Ramos (cell line): ENCODE measurements around the gene CD74.

Experiments used
- in situ Hi-C: fragments of 300-500 bp; cut with MboI; formaldehyde crosslinking; loops from one replicate; pipeline ENCODE4 v1.14.3; 2022; ENCODE audit warnings: low sequenced_read_pairs; ENCODE audit not compliant: unreplicated experiment

Gene CD74

DNA sequence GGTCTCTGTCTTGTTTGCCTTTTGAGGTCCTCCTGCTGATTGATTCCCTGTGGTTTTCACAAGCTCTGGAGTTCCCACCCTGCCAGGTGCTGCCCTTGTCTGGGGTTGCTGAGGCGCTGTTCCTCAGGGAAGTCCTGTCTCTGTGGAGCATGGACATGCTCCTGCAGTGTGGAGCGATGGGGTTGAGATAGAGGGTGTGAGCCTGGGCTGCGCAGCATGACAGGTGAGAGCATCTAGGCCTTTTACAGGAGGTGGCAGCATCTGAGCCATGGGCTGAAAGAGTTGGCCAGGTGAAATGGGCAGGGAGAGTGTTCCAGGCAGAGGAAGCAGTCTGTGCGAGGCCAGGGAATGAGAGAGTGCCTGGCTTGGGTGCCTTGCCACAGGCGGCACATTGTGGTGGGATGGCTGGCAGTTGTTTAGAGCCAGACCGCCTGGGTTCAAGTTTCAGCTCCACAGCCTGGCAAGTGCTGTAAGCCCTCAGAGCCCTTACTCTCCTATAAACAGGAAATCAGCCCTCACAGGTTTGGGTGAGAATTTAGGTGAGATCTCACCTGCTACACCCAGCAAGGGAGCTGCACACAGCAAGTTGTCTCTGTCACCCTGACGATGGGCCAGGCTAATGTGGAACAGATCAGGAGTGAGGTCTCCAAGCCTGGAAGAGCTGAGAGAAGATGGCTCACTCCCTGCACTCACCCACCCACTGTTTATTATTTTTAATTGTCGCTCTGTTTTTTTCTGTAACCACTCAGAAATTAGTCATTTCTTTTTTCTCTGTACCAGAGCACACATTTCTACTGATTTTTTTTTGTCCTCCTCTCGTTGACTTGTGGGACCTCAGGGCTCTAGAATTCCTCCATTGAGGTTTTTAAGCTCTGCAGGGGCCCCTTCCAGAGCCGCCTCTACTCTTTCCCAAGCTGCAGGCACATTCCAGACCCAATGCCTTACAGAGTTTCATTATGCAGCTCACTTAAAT, 35.6 kb downstream of the CD74 start:
- in situ Hi-C loops, result no loop called here

DNA sequence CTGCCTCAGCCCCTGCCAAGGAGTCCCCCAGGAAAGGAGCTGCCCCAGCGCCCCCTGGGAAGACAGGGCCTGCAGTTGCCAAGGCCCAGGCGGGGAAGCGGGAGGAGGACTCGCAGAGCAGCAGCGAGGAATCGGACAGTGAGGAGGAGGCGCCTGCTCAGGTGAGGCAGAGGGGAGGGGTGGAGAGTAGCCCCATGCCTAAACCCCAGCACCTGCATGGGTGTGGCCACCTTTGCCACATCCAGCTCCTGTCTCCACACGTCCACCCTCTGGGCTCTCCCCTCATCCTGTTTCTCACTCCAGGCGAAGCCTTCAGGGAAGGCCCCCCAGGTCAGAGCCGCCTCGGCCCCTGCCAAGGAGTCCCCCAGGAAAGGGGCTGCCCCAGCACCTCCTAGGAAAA, 38.1 kb downstream of the CD74 start:
- in situ Hi-C loops, result no loop called here

DNA sequence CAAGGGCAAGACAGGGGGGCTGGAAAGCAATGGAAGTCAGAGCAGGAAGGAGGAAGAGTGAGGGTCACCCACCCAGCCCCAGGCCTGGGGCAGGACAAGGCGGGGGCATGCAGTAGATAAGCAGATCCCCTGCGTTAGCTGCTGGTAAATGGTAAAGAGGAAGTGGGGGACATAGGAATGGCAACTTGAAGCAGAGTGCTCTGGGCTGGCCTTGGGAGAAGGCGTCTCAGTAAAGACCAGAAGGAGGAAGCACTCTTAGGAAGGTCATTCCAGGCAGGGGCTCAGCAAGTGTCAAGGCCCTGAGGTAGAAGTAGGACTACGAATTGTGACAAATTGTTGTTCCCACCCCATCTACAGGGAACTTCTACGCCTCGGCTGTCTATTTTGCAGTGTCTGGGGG, 40.1 kb downstream of the CD74 start:
- in situ Hi-C loops, result no loop called here

DNA sequence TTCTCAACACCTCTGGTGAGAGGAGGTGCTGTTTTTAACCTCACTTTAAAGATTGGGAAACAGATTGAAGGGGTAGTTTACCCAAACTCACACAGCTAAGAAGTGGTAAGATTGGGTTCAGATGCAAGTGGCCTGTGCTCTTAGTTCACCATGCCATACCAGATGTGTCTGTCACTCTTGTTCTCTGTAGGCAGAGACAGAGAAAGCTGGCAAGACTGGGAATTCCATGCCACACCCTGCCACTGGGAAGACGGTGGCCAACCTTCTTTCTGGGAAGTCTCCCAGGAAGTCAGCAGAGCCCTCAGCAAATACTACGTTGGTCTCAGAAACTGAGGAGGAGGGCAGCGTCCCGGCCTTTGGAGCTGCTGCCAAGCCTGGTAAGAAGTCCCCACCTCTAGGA, 44.2 kb downstream of the CD74 start:
- in situ Hi-C loops, result no loop called here

DNA sequence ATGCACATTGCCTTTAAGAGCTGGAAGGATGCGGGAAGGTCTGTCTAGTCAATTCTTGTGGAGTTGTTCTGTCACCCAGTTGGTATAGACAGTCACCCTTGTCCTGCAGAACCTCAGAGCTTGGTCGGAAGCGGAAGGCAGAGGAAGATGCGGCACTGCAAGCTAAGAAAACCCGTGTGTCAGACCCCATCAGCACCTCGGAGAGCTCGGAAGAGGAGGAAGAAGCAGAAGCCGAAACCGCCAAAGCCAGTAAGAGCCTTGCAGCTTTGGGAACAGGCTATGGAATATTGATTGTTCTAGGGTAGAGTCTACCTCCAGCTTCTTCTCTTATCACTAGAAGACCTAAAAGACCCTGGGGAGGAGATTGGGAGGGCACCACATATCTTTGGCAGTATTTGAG, 48.7 kb downstream of the CD74 start:
- in situ Hi-C loops, result no loop called here

DNA sequence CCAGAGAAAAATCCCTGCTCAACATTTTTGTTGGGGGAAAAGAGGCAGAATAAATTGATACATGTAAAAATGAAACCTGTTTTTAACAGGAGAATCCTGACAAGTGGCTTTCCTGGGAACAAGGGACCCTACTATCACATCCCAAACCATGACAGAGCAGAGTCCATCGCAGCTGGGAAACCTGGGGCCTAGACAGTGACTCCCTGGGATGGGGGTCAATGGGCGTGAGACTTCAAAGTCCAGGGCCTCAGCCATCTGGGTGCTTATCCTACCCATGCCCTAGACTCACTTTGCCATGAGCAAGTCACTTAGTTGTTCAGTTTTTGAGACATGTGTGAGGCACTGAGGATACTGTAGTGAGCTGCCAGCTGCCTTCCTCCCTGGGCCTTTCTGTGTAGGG, 49.5 kb downstream of the CD74 start:
- in situ Hi-C loops, result no loop called here

DNA sequence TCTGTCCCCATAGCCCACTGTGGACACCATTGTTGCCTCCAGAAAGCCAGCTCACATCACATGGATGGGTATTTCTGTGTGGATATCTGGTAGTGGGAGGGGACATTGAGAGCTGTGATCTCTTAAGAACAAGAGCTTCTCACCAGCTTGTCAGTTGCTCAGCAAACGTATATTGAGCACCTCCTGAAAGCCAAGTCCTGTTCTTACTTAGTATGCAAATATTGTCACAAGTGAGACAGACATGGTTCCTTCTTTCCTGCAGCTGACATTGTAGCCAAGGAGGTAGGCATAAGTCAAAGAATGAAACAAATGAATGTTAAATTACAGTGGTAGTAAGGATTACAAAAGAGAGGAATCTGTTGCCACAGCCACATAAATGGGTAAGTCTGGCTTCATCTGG, 51.4 kb downstream of the CD74 start:
- in situ Hi-C loops, result no loop called here

DNA sequence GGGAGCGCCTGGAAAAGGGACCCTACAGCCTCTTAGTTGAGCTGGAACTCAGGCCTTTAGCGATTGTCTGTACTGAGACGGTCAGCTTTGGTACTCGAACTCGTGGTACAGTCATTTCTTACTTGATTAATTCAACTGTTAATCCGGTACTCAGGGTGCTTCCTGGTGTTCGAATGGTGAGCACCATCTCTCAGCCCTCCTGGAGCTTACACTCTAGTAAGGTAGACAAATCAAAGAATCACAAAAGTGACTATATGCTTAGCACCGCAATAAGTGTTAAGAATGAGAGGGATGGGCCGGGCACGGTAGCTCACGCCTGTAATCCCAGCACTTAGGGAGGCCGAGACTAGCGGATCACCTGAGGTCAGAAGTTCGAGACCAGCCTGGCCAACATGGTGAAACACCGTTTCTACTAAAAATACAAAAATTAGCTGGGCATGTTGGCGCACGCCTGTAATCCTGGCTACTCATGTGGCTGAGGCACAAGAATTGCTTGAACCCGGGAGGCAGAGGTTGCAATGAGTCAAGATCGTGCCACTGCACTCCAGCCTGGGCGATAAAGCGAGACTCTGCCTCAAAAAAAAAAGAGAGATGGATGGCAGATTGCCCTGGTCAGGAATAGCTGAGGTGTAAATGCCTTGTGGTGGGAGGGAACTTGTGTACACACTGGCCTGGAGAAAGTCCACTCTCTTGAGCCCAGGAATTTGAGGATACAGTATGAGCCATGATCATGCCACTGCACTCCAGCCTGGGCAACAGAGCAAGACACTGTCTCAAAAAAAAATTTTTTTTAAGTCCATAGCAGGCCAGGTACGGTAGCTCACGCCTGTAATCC, 54.2 kb downstream of the CD74 start:
- in situ Hi-C loops, result no loop called here

DNA sequence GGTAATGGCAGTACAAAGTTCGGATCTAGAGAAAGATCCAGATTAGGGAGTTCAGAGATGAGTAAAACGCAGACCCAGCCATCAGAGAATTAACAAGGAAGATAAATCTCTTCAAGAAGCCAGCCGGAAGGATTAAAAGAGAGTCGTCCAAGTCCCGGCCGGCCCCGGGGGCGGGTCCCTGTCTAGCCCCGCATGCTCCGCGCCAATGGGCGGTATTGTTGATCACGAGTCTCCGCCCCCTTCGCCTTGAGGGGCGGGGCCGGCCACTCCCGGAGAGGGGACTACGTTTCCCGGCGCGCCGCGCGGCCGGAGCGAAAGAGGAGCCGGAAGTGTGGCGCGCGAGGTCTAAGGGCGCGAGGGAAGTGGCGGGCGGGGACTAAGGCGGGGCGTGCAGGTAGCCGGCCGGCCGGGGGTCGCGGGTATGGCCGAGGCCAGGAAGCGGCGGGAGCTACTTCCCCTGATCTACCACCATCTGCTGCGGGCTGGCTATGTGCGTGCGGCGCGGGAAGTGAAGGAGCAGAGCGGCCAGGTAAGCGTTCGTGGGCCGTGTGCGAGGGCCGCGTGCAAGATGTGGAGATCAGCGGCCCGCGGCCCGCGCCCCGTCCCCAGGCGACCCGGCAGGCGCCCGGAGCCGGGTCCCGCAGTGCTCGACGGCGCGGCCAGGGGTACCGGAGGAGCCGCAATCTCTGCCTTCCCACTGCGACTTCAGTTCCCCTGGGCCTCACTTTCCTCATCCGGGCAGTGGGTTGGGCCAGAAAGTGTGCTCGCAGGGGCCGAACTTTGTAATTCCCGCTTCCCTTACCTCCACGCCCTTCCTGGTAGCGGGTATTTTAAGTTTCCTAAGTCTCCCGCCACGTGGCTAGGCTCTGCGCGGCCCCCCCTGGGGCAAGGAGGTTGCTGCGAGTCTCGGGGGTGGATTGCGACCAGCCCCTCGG, 55.1 kb downstream of the CD74 start, which contains the start of gene TCOF1:
TSS of gene TCOF1 (plus strand) at position 372 of the 935 bp plus-strand sequence. CDS start at position 422, 50 bp downstream.
- in situ Hi-C loops, result no loop called here

DNA sequence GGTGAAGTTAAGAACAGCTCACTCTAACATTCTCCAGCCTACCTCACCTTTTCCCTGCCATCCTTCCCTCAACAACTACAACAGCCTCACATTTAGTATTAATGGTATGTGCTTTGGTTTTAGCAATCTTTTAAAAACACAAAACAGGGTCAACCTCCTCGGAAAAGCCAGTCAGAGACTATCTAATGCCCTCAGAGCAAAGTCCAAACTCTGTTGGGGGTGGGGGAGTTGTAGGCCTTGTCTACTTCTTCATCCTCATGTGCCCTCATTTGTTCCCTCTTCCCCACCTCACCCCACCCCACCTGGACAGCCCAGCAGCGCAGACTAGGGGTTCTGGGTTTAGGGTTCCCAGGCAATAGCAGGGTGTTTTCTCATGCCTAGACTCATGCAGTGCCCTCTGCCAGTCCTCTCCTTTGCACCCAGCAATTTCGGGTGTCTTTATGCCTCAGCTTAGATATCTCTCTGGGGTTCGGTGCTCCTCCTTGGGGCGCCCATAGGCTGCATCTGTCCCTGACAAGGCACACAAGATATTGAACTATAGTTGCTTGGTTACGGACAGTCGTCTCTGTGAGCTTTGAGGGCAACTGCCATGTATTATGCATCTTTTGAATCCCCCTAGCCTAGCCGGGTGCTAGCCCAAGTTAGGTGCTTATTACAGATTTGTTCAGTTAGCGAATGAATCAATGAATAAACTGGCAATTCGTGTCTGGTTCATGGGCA, 56.0 kb downstream of the CD74 start:
- in situ Hi-C loops, result no loop called here

DNA sequence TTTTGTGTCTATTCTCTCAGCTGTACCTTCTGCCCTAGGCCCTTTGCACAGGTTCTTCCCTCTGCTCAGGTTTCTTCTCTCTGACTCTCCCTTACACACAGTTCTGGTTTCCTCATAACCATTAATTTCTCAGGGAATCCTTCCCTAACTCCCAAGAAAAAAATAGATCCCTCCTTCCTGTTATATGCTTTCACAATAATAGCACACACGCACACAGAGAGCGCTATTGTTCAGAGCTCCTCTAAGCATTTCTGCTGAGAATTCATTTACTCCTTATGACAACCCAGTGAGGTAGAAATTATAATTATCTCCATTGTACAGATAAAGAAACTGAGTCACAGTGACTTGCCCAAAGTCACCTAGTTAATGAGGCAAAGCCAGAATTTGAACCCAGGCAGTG, 56.9 kb downstream of the CD74 start:
- in situ Hi-C loops, result no loop called here

DNA sequence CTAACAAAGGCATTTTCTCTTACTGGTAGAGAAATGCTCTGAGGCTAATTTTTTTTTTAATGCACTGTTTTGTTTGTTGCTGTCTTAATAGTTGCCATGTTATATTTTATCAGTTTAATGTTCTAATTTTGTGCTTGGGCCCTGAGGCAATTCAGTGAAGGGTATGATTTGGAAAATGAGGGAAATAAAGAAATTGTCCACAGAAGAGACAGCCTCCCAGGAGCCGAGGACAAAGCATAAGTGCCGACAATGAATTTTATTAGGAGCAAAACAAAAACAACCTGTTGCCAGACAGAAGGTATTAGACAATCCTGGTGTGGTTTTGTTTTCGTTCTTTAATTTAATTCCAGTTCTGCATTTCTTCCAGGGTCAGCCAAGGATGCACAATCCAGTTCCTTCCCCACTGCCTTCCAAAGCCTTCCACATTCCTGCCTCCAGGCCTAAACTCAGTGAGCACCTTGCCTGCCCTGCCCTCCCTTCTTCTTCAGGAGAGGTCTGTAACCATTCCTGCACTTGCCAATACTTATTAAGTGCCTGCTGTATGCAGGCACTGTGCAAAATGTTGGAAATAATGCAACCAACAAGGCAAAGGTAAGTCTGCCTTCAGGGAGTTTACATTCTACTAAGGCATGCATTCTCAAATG, 59.6 kb downstream of the CD74 start:
- in situ Hi-C loops, result no loop called here

DNA sequence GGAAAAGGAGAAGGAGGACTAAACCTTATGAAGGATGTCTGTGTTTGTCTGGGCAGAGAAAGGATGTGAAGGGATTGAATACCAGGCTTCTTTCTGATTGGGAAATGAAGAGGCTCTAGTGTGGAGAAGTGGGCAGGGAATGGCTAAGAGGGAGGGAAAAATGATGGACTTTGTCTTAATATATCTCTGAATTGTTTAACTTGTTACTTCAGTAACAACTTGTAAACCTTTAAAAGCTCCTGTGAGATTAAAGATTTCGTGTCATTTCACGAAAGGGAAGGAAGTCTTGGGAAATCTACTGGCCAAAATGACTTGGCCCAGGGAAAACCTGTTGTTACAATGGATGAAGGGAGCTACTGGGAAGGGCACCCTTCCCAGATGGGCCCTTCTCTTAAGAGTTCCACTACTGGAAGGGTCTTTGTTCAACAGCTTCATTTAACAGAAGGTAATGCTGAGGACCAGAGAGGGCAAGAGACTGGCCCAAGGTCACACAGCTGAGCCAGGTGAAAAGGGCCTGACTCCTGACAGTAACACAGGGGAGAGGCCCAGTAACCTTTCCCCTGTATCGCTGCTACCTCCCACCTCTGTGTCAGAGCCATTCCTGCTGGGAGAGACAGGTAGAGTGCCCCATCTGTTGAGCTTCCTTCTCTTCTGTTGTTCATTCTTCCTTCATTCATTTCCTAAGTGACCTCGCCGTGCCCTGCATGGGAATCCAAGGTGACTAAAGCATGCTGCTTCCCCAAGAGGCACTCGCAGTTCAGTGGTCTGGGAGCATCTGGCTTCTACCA, 60.3 kb downstream of the CD74 start:
- in situ Hi-C loops, result no loop called here
